Activated naive CD4-positive, alpha-beta T cell treated with anti-CD3 and anti-CD28 coated beads, Interleukin-2, amount 50 U/mL, for 24 hours (primary cell): ENCODE measurements around the gene IQSEC1.

Experiments used
- H3K27ac Mint-ChIP-seq: one replicate; pipeline ENCODE4 v1.8.0; 2021; ENCODE audit warnings: mild to moderate bottlenecking, mixed read lengths
- H3K27me3 Mint-ChIP-seq: one replicate; pipeline ENCODE4 v1.8.0; 2021; ENCODE audit warnings: mixed read lengths
- H3K36me3 Mint-ChIP-seq: one replicate; pipeline ENCODE4 v1.8.0; 2021; ENCODE audit warnings: mixed read lengths
- H3K4me1 Mint-ChIP-seq: one replicate; pipeline ENCODE4 v1.8.0; 2021; ENCODE audit warnings: mixed read lengths
- H3K4me3 Mint-ChIP-seq: one replicate; pipeline ENCODE4 v1.8.0; 2021; ENCODE audit warnings: mild to moderate bottlenecking, mixed read lengths
- H3K9me3 Mint-ChIP-seq: one replicate; pipeline ENCODE4 v1.8.0; 2021; ENCODE audit warnings: mixed read lengths

IQSEC1 gene

DNA sequence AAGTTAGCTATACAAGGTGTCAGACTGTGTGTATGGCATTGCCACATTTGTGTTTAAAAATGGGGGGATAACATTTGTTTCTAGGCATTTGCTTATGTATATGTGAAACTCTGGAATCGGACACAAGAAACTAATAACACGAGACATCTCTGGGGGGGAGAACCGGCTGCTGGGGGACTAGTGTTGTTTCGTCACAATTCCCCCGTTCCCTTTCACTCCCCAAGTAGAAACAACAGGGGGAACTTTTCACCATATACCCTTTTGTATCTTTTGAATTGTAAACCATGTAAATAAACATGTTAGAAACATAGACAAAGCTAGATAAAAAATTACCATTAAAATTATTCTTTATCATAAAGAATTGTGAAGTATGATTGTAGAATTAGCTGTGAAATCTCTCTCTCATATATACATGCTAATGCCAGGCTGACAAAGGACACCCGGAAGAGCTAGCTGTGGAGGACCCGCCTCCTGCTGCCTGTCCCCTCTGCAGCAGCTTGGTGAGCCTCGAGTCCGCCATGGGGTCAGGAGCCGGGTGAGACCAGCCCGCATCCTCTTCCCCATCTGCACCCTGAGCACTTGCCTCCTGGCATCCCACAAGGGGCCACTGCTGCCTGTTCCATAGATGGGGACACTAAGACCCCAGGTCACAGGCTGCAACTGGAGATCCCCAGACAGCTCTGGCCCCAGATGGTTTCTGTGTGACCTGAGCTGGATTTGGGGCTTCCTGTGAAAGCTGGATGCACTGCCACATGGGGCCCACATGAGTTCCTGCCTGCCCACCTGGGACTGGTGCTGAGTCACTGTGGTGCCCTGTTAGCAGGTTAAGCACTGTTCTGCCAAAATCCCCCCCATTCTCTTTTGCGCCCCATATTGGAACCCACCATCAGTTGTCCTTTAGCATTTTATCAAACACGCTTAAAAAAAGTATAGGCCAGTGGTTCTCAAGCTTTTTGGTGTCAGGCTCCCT, 91.6 kb downstream of the IQSEC1 start:
- H3K4me3 Mint-ChIP-seq, result no peak overlapping the region
- no peaks in the 10 kb centered on the region for H3K27me3 Mint-ChIP-seq
- peak overlapping the region; percentile 41 for H3K27ac Mint-ChIP-seq
- peaks cover 51% of the 10 kb centered on the region for H3K4me1 Mint-ChIP-seq
- no peaks in the 10 kb centered on the region for H3K36me3 Mint-ChIP-seq
- no peaks in the 10 kb centered on the region for H3K9me3 Mint-ChIP-seq

DNA sequence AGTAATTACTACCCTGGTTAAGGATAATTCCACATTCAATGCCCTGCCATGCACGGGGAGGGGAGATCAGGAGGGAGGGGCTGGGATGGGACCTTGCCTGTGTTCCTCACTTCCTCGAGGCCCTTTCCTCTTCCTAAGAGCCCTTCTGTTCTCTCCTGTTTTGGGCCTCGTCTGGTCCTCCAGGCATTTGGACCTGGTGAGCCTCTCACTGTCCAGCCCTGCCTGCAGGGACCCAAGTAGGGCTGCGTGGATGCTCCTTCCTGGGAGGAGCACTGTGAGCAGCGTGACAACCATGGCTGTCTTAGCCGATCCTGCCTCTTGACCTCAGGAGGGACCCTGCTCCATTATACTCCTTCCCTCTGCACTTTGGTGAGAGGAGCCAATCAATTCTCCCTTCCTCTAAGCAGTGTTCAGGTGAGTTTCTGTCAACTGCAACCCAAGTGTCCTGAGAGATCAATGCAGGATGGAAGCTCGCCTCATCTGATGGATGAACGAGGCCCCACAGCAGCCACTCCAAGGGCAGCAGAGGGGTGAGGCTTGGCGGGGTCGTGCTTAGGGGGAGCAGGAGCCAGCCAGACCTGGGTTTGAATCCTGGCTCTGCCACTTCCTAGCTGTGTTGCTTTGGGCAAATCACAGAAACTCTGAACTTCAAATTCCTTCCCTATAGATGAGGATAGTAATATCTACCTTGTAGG, 92.5 kb downstream of the IQSEC1 start:
- Mint-ChIP-seq H3K4me3 (no peak overlapping the region), H3K27ac (peak overlapping the region; percentile 75), H3K9me3 (no peaks in the 10 kb centered on the region), H3K36me3 (no peaks in the 10 kb centered on the region), H3K27me3 (no peaks in the 10 kb centered on the region), H3K4me1 (peaks cover 49% of the 10 kb centered on the region)

DNA sequence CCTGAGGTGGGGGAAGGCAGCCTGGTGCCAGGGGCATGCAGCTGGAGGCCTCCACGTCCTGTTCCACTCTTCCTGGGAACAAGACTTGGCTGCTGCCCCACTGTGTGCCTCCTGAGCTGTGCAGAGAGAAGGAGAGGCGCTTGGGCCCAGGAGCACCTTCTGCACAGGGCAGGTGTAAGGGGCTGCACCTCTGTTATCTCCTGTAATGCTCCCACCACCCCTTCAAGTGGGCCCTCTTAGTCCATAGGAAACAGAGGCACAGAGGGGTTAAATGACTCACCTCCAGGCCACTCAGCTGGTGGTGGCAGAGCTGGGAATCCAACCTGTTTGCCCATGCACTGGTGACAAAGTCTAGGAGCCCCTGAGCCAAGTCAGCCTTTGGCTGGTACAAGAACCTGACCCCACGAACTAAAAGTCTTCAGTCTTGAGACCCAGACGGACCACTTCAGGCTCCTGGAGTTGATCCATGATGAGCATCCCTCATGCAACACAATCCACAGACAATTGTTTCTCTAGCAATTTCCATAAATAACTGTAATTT, 93.2 kb downstream of the IQSEC1 start:
- Mint-ChIP-seq H3K9me3 (no peaks in the 10 kb centered on the region), H3K36me3 (no peaks in the 10 kb centered on the region), H3K27ac (no peak overlapping the region)

DNA sequence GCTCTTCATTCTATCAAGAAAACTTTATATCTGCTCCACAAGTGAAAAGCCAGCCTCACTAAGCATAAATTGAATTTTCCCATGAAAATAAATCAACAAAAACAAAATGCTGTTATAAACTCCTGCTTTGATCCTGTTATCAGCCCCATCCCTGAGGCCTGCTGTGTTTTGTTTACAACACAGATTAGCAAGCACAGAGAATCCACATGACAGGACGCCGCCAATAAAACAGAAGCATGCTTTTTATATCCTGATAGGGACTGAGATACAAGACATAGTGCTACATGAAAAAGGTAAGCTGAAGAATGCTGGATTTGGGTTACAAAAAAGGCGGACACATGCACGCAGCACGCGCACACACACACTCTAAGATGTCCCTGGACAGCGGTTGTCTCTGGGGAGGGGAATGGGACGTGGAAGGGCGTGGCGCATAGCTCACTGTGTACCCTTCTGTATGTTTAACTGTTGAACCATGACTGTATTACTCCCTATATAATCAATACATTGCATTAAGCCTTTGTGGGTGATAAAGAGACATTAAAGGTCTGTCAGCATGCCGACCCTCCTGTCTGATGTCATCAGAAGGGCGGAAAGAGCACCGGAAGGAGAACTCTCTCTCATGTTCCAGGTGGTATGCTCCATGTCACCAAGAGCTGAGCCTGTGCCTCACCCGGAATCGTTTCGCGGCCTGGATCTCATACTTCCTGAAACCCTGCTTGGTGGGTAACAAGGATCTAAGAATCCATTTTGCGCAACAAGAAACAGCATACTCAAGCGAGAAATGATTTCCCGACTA, 93.9 kb downstream of the IQSEC1 start:
- H3K9me3 Mint-ChIP-seq, result no peaks in the 10 kb centered on the region
- H3K36me3 Mint-ChIP-seq, result no peaks in the 10 kb centered on the region
- no peak overlapping the region for H3K27ac Mint-ChIP-seq
- H3K27me3 Mint-ChIP-seq, result no peaks in the 10 kb centered on the region
- peaks cover 47% of the 10 kb centered on the region for H3K4me1 Mint-ChIP-seq
- no peak overlapping the region for H3K4me3 Mint-ChIP-seq

More for the DNA sequence above, 93.2 kb downstream of the IQSEC1 start:
- Mint-ChIP-seq H3K4me3 (no peak overlapping the region), H3K4me1 (peaks cover 50% of the 10 kb centered on the region), H3K27me3 (no peaks in the 10 kb centered on the region)

DNA sequence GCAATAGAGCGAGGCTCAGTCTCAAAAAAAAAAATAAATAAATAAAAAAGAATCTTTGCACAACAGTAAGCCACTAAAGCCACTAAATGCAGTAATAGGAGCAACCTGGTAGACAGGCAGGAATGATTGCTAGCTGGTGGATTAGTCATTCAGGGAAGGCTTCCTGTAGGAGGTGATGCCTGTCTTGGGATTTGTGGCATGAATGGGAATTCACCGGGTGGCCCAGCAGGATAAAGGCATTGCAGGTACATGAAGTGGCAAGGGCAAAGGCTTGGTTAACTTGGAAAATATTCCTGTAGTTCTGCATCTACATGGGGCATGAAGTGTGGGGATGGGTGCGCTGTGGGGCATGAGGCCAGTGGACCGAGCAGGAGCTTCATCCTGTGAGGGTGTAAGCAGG, 94.5 kb downstream of the IQSEC1 start:
- Mint-ChIP-seq H3K36me3 (no peaks in the 10 kb centered on the region), H3K4me3 (no peak overlapping the region), H3K27me3 (no peaks in the 10 kb centered on the region), H3K4me1 (peaks cover 40% of the 10 kb centered on the region), H3K9me3 (no peaks in the 10 kb centered on the region), H3K27ac (no peak overlapping the region)

DNA sequence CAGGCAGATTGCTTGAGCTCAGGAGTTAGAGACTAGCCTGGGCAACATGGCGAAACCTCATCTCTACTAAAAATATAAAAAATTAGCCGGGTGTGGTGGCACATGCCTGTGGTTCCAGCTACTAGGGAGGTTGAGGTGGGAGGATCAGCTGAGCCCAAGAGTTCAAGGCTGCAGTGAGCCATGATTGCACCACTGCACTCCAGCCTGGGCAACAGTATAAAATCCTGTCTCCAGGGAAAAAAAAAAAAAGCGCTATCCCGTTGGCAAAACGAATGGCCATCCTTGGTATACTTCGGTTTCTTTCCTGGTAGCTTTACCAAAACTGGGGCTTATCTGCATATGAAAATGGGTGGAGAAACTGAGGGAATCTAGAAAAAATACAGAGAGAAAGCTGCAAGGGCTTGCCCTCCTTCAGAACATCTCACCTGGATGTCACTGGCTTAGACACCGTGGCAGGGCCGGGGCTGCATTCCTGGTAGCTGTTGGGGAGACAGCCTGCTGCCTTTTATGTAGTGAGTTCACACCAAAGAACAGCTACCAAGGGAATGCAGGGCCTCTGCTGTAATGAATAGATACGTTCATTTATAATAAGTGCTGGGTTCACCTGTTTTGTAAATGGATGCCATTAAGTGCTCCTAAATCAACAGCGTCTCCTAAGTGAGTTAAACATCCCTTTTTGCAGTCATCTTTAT, 96.0 kb downstream of the IQSEC1 start:
- Mint-ChIP-seq H3K9me3 (no peaks in the 10 kb centered on the region), H3K4me1 (peaks cover 37% of the 10 kb centered on the region), H3K4me3 (no peak overlapping the region), H3K27ac (no peak overlapping the region), H3K36me3 (no peaks in the 10 kb centered on the region), H3K27me3 (no peaks in the 10 kb centered on the region)

DNA sequence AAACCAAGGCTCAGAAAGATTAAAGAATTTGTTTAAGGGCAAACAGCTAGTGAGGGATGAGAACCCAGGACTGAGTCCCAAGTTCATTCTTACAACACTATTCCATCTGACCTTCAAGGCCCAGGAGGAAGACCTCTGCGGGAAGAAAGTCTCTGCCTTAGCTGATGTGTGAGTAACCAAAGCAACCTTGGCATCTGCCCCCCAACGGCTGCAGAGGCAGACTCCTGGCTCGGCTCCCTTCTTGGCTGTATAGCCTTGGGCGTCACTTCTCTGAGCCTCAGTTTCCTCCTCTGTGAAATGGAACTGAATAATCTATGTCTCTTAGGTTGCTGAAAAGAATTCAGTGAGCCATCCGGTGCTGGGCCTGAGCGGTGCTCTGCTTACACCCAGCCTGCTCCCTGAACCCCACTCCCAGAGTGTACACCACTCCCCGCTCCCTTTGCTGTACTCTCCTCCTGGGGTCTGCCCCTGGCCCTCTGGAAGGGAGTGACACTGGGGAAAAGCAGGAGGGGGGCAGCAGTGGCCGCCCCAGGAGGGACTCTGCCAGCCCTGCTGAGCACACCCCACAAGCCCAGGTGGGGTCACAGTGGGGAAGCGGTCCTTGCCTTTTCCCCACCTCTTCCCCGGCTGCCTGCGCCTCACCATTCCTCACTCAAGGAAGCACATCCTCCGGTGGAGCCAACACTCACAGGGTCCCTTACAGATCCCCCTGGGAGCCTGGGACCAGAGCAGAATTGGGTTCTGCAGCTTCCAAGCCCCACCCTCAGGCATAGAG, 97.3 kb downstream of the IQSEC1 start:
- no peaks in the 10 kb centered on the region for H3K27me3 Mint-ChIP-seq
- no peaks in the 10 kb centered on the region for H3K36me3 Mint-ChIP-seq
- H3K4me3 Mint-ChIP-seq, result no peak overlapping the region
- no peaks in the 10 kb centered on the region for H3K9me3 Mint-ChIP-seq
- H3K27ac Mint-ChIP-seq, result no peak overlapping the region
- H3K4me1 Mint-ChIP-seq, result peaks cover 27% of the 10 kb centered on the region

DNA sequence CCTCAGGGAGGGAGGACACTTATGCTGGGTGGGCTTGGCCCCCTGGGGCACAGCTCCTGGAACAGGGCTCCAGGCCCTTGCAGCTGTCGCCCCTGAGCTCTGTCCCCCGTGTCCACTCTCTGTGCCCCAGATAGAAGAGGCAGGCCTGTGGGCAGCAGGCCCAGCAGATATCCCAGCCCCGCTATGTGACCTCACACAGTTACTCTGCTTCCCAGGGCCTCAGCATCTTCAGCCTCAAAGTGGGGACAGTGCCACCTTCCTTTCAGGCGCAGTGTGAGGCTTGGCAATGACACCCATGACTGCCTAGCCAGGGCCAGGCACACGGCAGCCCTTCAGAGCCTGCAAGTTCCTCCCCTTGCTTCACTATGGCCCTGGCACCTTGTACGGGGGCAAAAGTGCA, 98.4 kb downstream of the IQSEC1 start:
- no peaks in the 10 kb centered on the region for H3K27me3 Mint-ChIP-seq
- H3K36me3 Mint-ChIP-seq, result no peaks in the 10 kb centered on the region
- no peak overlapping the region for H3K27ac Mint-ChIP-seq
- no peak overlapping the region for H3K4me3 Mint-ChIP-seq
- no peaks in the 10 kb centered on the region for H3K9me3 Mint-ChIP-seq
- H3K4me1 Mint-ChIP-seq, result peaks cover 24% of the 10 kb centered on the region

DNA sequence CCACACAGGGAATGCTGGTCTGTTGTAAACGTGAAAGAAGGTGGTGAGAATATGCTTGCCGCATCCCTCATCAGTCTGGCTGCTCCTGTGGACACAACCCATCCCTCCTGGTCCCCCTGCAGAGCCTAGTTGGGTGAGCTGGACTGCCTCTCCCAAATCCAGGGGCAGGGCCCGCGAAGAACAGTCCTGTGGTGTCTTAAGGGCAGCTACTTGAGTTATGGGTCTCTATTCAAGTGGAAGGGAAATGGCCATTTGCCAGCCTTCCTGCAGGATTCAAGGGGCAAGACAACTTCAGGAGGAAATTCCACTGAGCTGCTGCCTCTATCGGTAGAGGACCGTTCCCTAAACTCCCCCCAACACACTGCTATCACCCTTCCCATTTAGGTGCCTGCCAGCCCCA, 98.9 kb downstream of the IQSEC1 start:
- Mint-ChIP-seq H3K27me3 (no peaks in the 10 kb centered on the region), H3K4me3 (no peak overlapping the region), H3K4me1 (peaks cover 26% of the 10 kb centered on the region), H3K27ac (no peak overlapping the region), H3K9me3 (no peaks in the 10 kb centered on the region), H3K36me3 (no peaks in the 10 kb centered on the region)

DNA sequence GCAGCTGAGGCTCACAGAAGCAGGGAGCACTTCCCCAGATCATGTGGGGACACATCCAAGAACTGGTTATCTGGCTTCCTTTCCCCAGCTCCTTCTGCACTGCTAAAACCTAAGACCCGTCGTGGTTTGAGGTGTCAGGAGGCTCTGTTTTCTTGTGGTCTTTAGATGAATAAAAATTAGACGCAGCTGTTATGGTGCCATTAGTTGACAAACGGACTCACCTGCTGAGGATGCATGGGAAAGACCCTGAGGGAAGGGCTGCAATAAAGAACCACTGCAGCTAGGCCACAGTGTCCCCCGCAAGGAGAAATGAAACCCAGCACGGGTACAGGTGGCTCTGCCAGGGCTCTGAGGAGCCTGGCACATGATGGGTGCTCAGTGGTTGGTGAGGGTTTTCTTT, 99.4 kb downstream of the IQSEC1 start:
- no peaks in the 10 kb centered on the region for H3K36me3 Mint-ChIP-seq
- H3K9me3 Mint-ChIP-seq, result no peaks in the 10 kb centered on the region
- H3K4me3 Mint-ChIP-seq, result no peak overlapping the region
- no peaks in the 10 kb centered on the region for H3K27me3 Mint-ChIP-seq
- H3K27ac Mint-ChIP-seq, result no peak overlapping the region
- H3K4me1 Mint-ChIP-seq, result peaks cover 30% of the 10 kb centered on the region

DNA sequence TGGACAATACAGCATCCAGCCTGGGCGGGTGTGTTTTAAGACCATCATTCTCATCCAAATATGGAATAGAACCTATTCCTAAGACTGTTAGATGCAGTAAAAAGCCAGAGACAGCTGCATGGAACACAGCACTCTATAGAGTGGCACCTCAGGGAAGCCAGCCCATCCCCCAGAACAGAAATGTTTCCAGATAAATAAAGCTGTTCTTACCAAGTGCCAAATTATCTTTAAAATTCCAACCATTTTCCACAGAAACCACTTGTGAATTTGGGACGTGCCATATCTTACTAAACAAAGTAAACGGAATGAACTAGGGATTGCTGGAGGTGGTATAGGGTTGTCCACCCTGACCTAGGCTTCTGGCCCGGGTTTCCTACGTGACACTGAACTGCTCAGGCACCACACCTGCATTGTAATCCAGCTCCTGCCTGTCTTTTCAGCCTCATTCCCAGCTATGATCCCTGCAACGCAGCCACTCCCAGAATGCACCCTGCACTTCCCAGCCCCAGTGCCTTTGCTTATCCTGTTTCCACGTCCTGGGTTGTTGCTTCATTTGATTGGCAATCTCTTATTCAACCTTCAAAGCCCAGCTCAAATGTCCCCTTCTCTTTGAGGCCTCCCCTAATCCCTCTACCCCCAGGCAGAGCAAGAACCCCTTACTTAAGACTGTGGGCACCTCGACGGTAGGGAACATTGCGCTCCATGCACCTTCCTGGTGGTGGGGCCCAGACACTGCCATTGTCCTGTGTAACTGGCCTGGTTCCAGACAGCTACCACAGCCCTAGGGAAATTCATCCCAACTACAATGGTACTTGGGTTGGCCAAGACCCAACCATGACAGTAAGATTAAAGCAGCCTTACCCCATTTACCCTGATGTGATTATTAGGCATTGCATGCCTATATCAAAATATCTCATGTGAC, 100.2 kb downstream of the IQSEC1 start:
- Mint-ChIP-seq H3K36me3 (no peaks in the 10 kb centered on the region), H3K4me3 (no peak overlapping the region), H3K27me3 (no peaks in the 10 kb centered on the region), H3K27ac (peak overlapping the region; percentile 8), H3K9me3 (no peaks in the 10 kb centered on the region), H3K4me1 (peaks cover 37% of the 10 kb centered on the region)

DNA sequence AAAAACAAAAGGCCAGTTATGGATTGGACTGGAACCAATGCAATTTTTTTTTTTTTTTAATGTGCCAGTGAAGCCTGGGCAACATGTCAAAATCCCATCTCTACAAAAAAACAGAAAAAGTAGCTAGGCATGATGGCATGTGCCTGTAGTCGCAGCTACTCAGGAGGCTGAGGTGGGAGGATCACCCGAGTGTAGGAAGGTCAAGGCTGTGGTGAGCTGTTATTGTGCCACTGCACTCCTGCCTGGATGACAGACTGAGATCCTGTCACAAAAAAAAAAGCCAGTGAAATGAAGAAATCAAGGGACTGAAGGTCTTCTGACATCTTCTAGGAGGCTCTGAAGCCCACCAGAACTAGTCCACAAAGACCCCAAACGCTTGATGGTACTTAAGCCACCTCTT, 101.2 kb downstream of the IQSEC1 start:
- no peak overlapping the region for H3K27ac Mint-ChIP-seq
- no peaks in the 10 kb centered on the region for H3K27me3 Mint-ChIP-seq
- H3K4me3 Mint-ChIP-seq, result no peak overlapping the region
- no peaks in the 10 kb centered on the region for H3K36me3 Mint-ChIP-seq
- H3K9me3 Mint-ChIP-seq, result no peaks in the 10 kb centered on the region
- H3K4me1 Mint-ChIP-seq, result peaks cover 41% of the 10 kb centered on the region

DNA sequence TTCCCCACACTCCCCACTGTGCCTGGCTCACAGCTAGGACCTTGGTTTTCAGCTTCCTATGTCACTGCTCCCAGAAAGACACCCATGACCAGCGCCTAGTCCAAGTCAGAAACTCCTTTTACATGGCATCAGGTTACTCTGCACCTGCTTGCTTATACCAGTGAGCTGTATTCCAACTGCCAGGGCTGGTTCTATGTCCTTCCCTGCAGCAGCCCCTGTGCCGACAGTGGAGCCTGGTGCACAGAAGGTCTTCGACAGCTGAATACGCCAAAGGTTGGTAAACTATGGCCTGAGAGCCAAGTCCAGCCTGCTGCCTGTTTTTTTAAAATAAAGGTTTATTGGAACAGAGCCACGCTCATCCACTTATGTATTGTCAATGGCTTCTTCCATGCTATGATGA, 102.5 kb downstream of the IQSEC1 start:
- no peaks in the 10 kb centered on the region for H3K27me3 Mint-ChIP-seq
- no peaks in the 10 kb centered on the region for H3K9me3 Mint-ChIP-seq
- H3K27ac Mint-ChIP-seq, result peak overlapping the region; percentile 38
- no peaks in the 10 kb centered on the region for H3K36me3 Mint-ChIP-seq
- no peak overlapping the region for H3K4me3 Mint-ChIP-seq
- H3K4me1 Mint-ChIP-seq, result peaks cover 49% of the 10 kb centered on the region
